Mammary epithelial cell (primary cell): ENCODE results near the gene BTBD10.

Source experiments
- CTCF ChIP-seq, 2 donors: IDR thresholded peaks in 1 of 2; conservative IDR thresholded peaks in 1 of 2; 2 replicates each; pipeline ENCODE4 v1.5.1; 2011 to 2012; ENCODE audit warnings: inconsistent platforms in 2 of 2, low read length in 2 of 2, mild to moderate bottlenecking in 2 of 2, control low read depth in 1 of 2, low read depth in 1 of 2; ENCODE audit not compliant: insufficient read depth in 1 of 2; ENCODE audit errors: extremely low read depth in 1 of 2
- EZH2 ChIP-seq: IDR thresholded peaks from 2 replicates; pipeline ENCODE4 v1.6.1; 2012; ENCODE audit warnings: low read length, inconsistent platforms, borderline replicate concordance

- TF ChIP-seq CTCF (conservative IDR thresholded peaks at IDR 0.05 in 1 of 2, IDR thresholded peaks at IDR 0.05 in 1 of 2; ENCODE audit: extremely low read depth in 1 of 2, insufficient read depth in 1 of 2, low read depth in 1 of 2, low read length in 2 of 2) = no peak
- no peak for TF ChIP-seq EZH2
Measured at GRCh38 chr11:13378316-13378715, 84.7 kb downstream of the BTBD10 start.
